ENCODE data around the gene FRMPD1. TPM values are rescaled to one million over a fixed set of nuclear protein-coding genes. Genes with fewer than 3 reads are reported as not detected.

The FRMPD1 gene
- total RNA-seq, 2 donors from 2014 or later, result 0.31 to 0.82 TPM

DNA sequence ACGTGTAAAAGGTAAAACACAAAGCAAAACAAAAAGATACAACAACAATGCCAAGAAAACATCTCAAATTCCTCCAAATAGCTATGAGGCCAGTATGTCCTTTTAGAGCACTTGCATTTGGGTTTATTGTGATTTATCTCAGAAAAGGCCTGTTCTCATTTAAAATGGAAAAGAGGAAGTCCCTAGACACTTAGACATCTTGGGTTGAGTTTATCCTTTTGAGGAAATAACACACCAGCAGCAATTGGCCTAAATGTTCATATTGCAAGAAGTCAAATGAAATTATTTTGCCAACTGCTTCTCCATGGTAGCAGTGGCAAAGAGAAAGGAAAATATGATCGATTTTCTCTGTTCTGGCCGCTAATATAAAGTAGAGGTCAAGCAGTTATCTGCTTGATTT, 59.3 kb downstream of the FRMPD1 start:
- Histone ChIP-seq H3K36me3 (no peaks in the 10 kb centered on the region), H3K27me3 (no peaks in the 10 kb centered on the region), H3K27ac (no peak overlapping the region), H3K4me3 (no peak overlapping the region), H3K9me3 (no peaks in the 10 kb centered on the region), H3K4me1 (no peaks in the 10 kb centered on the region)
- no peak for DNase-seq (ENCODE audit: low spot score)
- TF ChIP-seq, protein P1, sequence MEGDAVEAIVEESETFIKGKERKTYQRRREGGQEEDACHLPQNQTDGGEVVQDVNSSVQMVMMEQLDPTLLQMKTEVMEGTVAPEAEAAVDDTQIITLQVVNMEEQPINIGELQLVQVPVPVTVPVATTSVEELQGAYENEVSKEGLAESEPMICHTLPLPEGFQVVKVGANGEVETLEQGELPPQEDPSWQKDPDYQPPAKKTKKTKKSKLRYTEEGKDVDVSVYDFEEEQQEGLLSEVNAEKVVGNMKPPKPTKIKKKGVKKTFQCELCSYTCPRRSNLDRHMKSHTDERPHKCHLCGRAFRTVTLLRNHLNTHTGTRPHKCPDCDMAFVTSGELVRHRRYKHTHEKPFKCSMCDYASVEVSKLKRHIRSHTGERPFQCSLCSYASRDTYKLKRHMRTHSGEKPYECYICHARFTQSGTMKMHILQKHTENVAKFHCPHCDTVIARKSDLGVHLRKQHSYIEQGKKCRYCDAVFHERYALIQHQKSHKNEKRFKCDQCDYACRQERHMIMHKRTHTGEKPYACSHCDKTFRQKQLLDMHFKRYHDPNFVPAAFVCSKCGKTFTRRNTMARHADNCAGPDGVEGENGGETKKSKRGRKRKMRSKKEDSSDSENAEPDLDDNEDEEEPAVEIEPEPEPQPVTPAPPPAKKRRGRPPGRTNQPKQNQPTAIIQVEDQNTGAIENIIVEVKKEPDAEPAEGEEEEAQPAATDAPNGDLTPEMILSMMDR (IDR thresholded peaks at IDR 0.05), result no peak

DNA sequence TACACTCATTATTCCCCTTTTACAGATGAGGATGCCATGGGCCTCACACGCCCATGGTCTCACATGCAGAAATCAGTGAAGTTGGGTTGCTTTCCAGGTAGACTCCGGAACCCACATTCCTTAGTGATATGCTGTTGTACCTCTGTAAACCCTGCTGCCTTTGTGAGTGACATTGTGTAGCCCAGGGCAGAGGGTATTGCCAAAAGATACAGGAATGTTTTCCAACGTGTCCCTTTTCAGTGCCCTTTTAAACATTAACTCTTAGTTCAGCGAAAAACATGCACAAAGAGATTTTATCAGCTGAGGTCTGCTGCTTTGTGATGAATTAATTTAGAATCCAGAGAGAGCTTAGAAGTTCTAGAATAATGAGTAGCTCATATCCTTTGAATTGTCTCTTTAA, 64.5 kb downstream of the FRMPD1 start:
- DNase-seq (ENCODE audit: low spot score), result no peak
- no peaks in the 10 kb centered on the region for H3K9me3 ChIP-seq
- TF ChIP-seq, protein P1 (IDR thresholded peaks at IDR 0.05), result no peak
- H3K27ac ChIP-seq, result no peak overlapping the region
- H3K4me1 ChIP-seq, result no peaks in the 10 kb centered on the region
- no peaks in the 10 kb centered on the region for H3K27me3 ChIP-seq
- no peak overlapping the region for H3K4me3 ChIP-seq
- no peaks in the 10 kb centered on the region for H3K36me3 ChIP-seq

DNA sequence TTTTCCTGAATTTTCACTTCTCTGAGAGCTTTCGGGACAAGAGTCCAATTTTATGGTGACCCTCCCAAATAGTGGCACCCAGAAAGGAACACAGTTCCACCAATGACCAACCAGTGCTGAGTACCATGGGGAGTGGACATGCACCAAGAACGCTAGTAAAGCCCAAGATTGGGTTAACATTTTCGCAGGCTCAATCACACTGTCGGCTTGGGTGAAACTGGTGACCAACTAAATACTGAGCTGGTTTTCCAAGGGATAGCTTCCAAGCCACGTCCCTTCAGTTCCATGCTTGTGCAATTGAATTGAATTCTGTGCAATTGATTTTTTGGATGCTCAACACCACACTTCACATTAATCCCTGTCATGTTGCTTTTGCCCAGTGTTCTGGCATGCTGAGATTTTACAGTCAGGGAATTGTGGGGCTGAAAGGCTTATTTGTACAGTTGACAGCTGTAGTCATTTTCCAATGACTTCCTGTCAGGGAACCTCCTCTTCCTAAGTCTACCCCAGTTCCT, 65.3 kb downstream of the FRMPD1 start:
- no peaks in the 10 kb centered on the region for H3K27me3 ChIP-seq

DNA sequence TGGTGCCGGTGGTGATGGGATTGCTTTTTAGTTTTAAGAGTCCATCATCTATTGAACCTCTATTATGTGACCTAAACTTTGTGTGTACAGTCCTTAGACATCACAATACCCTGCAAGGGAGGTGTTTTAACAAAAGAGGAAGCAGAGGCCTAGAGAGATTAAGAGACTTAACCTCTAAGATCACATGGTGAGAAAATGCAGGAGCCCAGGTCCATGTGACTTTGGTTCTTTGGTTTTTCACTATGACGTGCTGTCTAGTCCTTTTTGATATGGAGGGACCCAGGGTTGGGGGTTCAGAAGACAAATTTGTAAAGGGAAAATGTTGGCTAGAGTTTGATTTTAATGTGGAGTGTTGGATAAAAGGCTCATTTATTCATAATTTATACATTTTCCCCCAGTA, 68.8 kb downstream of the FRMPD1 start:
- Histone ChIP-seq H3K27ac (no peak overlapping the region), H3K36me3 (no peaks in the 10 kb centered on the region), H3K27me3 (no peaks in the 10 kb centered on the region), H3K4me3 (no peak overlapping the region), H3K4me1 (no peaks in the 10 kb centered on the region), H3K9me3 (no peaks in the 10 kb centered on the region)
- TF ChIP-seq, protein P1 (IDR thresholded peaks at IDR 0.05), result no peak
- DNase-seq (ENCODE audit: low spot score), result no peak

More for the DNA sequence above, 65.3 kb downstream of the FRMPD1 start:
- H3K4me3 ChIP-seq, result no peak overlapping the region
- no peaks in the 10 kb centered on the region for H3K9me3 ChIP-seq
- DNase-seq (ENCODE audit: low spot score), result no peak
- no peak overlapping the region for H3K27ac ChIP-seq
- H3K4me1 ChIP-seq, result no peaks in the 10 kb centered on the region
- TF ChIP-seq, protein P1 (IDR thresholded peaks at IDR 0.05), result no peak
- H3K36me3 ChIP-seq, result no peaks in the 10 kb centered on the region

DNA sequence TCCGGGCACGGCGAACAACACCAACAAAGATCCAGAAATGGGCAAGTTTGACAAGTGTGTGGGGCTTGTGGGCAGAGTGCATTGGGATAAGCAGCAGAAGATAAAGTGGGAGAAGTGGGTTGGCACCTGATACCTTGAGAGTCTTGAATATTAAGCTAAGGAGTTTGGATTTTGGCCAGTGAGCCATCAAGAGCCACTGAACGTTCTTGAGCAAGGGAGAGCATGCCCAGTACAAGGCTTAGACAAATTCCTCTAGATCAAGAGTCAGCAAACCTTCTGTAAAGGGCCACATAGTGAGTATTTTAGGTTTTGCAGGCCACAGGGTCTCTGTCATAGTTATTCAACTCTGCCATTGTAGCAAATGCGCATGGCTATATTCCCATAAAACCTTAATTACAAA, 76.3 kb downstream of the FRMPD1 start:
- TF ChIP-seq, protein P1 (IDR thresholded peaks at IDR 0.05), result no peak
- no peaks in the 10 kb centered on the region for H3K4me1 ChIP-seq
- DNase-seq (ENCODE audit: low spot score), result no peak

DNA sequence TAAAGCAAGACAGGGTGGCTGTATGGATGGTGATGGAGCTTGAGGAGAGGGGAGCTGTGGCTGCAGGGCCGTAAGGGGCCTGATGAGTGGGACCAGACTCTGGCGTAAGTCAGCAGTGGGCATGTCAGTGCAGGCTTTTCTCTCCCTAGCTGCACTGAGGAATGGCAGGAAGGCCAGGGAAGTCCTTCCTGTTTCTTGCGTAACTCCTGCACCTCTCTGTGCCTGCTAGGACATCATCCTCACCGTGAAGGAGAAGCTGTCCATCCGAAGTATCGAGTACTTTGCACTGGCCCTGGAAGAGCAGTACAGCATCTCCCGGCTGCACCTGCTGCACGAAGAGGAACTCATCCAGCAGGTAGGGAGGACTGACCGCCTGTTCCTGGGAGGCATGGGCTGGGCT, 78.7 kb downstream of the FRMPD1 start:
- no peaks in the 10 kb centered on the region for H3K36me3 ChIP-seq
- no peaks in the 10 kb centered on the region for H3K9me3 ChIP-seq
- H3K27me3 ChIP-seq, result no peaks in the 10 kb centered on the region
- H3K4me1 ChIP-seq, result no peaks in the 10 kb centered on the region
- TF ChIP-seq, protein P1 (IDR thresholded peaks at IDR 0.05), result no peak
- no peak overlapping the region for H3K27ac ChIP-seq
- H3K4me3 ChIP-seq, result no peak overlapping the region
- DNase-seq (ENCODE audit: low spot score), result no peak

More for the DNA sequence above, 76.3 kb downstream of the FRMPD1 start:
- Histone ChIP-seq H3K36me3 (no peaks in the 10 kb centered on the region), H3K27me3 (no peaks in the 10 kb centered on the region), H3K4me3 (no peak overlapping the region), H3K9me3 (no peaks in the 10 kb centered on the region), H3K27ac (no peak overlapping the region)
